NCI-H2081 treated with DMSO at 0.1 percent for 48 hours (cell line): Measurements from ENCODE around the gene CLEC16A.
"Not testable (repeated sequence)": the region's sequence is repeated elsewhere in the genome, so short reads cannot be mapped to it uniquely, and the experiment has no call there.

Experiments used
- DNase-seq: peaks from one replicate; lab custom pipeline; 2025; lab: John Stamatoyannopoulos, UW

The CLEC16A gene

DNA sequence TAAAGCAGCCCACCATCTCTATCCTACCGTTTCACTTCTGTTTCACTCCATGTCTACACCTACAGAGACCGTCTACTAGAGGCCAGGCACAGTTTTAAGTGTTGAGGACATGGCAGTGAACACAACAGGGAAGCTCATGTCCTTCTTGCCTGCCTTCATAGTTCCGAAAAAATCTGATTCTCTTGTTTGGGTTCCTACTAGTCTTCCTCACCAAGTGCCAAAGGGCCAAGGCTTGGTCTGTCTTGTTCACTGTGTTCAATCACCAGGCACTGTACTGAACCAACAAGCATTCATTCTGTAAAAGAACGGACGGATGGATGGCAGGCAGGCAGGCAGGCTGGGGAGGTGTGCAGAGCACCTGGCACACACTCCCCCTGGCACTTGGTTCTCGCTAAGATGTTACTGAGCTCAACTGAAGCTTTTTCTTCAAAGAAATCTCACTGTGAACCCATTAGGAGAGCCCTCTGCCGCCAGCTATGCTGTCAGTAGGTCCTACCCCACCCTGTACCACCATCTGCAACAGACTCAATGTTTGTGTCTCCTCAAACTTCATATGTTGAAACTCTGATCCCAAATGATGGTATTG is 4.6 kb upstream of the CLEC16A start:
- no peak for DNase-seq

DNA sequence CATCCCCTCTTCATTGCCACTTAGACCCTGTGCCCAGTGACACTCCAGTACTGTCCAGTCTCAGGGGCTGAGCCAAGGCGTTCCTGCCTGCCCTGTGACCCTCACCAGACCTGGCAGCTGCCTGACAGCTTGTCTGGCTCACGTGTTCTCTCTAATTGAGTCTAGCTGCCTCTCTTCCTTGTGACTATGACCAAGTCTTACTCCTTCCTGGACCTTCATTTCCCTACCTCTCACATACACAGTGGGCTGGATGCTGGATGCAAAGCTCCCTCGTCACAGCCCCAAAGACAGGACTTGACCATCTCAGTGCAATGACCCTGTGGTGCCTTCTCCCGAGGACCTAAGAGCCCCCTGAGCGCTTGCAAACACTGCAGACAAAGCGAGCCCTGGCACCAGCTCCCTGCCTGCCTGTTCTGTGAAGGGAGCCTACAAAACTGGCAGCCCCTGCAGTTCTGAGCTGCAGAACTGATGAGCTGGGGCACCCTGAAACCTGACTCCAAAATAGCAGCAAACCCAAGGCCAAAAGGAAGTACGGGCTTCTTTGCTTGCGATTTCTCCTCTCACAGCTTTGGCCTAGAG is 3.8 kb upstream of the CLEC16A start:
- no peak for DNase-seq

DNA sequence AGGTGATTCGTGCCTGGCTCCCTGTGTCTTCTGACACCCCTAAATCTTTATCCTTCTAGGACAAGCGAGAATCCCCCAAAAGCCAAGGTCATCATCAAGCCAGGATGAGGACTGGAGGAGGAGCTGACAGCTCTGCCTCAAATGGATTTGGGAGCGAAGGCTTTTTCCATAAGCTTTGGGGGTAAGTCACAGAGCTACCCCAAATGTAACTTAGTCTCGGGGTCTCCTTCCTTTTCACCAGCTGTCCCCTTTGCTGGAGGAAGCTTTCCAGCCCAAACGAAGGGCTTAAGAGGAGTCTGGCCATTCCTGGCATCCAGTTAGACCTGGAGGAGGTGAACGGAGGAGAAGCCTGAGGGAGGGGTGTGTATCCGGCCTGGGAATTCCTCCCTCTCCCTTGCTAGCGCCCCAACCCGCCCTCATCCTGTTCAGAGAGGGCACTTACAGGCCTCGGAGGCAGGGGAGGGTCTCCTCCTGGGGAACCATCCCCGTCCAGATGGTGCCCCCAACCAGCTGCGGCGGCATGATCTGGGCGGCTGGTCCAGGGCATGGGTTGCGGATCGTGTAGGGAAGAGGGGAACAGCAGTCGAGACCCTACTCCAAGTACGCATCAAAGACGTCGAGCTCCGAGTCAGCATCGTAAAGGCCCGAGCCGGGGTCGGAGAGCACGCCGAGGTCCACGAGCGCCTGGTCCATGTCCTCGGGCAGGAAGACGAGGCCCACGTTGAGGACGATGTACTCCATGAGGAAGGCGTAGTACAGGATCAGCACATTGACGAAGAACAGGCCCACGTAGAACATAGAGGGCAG is 3.0 kb upstream of the CLEC16A start:
- no peak for DNase-seq

DNA sequence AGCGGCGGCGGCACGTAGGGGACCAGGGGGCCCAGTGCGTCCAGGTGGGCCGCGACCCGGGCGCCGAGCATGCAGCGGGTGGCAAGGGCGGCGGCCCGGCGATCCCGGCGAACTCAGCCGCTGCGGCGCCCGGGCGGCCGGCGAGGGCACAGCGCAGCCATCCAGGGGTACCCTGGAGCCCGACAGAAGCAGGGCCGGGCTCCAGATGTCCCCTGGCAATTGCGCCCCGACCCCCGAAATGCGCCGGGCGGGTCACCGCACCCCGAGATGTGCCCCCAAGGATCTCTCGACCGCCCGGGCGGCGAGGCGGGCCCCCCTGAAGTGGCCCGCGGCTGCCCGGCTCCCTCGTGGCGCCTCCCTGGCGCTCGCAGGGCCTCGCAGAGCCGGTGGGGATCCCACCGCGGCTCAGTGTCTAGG is 2.4 kb upstream of the CLEC16A start:
- DNase-seq: not testable (repeated sequence)

DNA sequence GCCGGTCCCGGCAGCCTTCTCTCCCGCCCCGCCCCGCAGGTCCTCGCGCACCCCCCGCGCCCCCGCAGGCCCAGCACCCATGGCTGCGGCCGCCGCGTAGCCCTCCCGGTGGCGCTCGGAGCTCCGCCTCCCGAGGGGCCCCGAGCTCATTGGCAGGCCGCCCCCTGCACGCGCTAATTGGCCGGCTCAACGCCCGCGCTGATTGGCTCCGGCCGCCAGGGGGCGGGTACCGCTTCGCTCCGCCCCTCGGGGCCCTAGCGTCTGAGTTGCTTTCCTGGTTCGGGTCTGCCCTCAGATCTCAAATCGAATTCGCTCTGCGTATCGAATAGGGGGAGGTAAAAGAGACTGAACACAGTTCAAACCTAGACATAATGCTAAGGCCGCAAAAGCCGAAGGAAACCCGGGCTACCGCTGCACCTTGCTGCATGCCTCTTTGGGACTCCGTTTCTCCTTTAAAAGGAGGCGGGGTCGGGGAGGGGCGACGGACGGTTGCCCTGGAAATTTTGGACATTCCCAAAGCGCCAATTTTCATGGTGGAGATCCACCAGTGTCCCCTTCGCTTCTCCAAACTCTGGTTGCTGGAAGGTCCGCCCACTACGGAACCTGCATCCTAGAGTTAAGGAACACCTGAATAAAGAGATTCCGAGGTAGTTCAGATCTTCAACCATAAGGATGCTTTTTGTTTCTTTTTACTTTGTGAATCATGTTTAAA is 1.9 kb upstream of the CLEC16A start, which contains the start of gene DEXI:
DEXI (minus strand) TSS at position 117 of the 712 bp plus-strand sequence. CDS start 463 bp downstream, outside the sequence.
- DNase-seq: peak; percentile 43

DNA sequence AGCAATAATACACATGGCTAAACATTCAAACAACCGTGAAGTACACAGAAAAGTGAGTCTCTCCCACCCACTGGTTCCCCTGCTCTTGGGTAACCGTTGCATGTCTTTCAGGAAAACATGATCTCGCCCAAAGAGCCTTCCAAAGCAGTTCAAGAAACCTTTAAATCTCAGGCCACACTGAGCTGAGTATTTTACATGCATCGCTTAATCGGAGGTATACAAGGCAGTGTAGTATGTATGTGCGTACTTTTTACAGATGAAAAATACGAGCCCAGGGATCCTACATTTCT is 1.4 kb upstream of the CLEC16A start:
- no peak for DNase-seq

DNA sequence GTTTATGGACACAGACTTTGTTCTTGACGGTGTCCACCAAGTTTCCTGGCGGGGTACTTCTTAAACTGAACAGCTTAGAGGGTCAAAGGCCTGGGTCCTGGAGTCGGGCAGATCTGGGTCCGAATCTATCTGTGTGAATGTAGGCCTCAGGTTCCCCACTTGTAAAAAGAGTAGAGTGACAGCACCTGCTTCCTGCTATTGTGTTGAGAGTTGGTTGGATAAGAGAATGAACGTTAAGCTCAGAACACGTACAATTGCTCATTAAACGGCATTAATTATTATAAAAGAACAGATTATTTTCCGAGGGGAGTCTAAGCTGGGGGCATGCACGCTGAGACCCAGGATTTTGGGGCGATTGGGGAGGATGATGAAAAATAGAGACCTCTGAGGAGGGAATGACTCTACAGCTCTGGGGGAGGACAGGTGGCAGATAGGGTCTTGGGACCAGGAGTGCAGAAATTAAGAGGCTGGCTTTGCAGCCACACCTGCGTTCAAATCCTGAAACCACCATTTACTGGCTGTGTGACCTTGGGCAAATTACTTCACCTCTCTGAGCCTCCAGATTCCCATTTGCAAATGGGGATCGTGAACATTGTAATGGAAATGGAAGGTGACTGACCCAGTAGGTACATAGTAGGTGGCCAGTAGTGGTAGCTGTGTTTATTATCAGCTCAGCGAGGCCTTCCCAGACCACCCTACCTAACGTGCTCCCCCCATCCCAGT is 862 bp downstream of the CLEC16A start:
- DNase-seq: no peak

DNA sequence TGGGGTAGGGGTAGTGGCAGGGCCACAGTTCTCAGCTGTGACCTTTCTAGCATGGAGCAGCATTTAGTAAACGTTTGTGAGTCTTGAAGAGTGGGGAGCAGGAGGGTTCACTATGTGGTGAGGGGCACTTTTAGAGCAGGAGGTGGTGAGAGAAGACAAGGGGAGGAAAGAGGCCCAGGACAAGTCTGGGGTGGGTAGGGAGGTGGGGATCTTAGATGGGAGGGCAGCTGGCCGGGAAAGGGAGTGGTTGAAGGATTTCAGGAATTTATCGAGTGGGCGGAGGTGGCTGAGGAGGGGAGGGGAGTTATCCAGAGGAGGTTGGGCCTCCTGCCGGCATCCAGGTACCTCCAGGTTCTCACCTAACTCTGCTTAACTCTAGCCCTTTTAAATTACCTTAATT is 1.9 kb downstream of the CLEC16A start:
- no peak for DNase-seq

DNA sequence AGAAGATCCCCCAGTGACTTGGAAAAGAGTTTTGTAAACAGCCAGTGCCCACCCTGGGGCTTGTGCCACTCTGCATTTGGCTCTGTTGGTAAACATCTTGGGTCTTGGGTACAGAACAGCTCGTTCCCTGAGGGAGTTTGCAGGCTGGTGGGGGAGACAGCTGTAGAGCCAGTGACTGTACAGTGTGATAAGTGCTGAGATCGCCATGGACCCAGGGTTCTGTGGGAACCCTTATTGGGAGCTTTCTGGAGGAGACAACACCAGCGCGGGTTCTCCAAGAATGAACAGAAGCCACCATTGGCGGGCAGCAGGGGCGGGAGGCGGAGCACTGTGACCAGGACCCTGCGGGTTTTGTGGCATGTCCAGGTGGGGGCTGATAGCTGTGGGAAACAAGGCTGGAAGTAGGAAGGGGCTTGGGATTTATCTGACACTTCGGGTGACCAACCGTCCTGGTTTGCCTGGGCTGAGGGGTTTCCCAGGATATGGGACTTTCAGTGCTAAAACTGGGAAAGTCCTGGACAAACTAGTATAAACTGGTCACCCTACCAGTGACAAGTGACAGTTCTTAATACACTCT is 2.9 kb downstream of the CLEC16A start:
- DNase-seq: no peak

DNA sequence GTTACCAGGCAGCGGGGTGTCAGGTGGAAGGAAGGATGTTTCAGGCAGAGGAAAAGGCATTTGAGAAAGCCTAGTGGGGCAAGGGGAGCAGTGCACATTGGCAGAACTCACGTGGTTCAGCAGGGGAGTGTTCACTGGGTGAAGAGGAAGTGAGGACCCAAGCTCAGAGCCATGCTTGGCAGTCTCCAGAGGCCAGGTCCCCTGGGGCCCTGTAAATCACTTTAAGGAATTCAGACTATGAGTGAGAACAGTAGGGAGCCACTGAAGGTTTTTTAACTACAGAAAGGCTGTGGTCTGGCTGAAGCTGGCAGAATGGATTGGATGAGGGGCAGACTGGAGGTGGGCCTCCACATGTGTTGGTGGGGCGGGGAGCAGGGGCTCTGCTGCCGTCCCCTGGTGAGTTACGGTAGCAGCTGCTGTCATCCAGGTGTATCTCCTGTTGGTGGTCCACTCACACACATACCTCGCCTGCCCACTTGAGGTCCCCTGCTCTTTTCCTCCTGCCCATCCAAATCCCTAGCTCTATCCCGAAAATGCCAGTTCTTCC is 5.1 kb downstream of the CLEC16A start:
- no peak for DNase-seq

DNA sequence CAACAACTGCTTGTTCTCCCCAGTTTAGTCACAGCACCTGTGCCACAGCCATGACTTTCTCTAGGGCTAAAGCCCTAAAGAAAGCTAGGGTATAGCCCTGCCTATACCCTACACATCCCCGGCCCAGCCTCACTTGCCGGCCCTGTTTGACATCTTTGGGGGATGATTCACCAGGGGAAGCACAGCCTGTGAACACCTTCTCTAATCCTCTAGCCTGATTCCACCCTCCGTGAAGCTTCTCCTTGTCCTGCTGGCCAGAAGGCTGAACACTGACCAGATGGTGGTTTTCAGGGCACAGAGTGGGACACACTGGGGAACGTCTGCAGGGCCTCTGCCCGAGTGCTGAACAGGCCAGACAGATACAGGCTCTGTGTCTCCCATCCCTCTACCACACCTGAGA is 6.0 kb downstream of the CLEC16A start:
- no peak for DNase-seq

DNA sequence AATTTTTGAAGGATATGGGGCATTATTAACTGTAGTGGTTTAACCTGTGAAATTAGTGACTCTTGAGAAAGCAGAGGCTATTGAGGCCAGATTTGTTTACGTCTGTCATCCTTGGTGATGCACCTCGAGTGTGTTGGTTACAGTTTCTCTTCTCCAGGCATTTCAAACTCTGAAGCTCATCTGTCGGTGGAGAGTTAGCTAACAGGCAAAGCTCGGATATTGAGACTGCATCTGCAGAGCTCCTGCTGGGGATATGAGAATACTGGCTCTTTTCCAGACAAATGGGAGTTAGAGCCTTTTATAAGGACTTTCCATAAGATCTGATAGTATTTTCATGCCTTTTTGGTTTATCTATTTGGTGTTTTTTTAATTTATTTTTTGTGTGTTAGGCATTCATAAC is 6.7 kb downstream of the CLEC16A start:
- DNase-seq: no peak

DNA sequence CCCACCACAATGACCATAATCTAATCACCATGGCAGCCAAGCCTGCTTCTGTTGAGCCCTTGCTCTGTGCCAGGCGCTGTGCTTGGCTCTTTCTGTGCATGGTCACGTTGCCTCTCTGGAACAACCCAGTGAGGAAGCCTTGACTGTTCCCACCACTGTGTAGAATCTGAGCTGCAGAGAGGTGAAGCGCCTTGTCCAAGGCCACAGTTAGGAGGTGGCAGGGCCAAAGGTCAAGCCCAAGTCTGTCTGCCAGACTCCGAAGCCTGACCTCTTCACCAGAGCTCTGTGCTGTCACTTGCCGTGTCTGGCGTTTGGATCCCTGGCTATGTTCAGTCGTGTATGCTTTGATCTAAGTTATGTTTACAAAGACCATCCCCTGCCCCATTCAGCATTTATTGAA is 10.5 kb downstream of the CLEC16A start:
- no peak for DNase-seq

DNA sequence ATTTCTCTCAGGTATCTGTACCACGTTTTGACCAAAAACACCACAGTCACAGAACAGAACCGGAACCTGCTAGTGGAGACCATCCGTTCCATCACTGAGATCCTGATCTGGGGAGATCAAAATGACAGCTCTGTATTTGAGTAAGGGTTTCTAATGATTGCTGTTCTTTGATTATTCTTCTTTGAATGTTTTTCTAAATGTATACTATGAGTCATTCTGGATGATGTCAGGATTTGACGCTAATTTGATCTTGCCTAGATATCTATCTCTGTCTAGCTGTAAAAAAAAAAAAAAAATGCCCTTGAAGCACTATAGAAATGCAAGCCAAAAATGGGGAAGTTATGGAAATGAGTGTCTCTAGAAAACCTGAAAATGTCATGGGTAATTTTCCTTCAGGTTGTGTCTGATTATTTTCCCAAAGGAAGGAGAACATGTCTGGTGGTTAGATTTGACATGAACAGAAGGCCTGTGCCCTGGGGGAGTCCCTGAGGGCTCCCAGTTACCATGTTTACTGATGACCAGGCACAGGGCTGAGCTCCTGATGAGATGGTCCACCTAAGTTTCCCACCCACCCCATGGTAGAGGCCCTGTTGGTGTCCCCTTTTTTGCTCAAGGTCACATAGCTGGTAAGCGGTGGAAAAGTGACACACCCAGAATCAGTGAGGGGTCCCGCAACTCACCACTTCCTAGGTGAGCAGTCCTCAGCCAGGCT is 13.6 kb downstream of the CLEC16A start:
- DNase-seq: no peak

DNA sequence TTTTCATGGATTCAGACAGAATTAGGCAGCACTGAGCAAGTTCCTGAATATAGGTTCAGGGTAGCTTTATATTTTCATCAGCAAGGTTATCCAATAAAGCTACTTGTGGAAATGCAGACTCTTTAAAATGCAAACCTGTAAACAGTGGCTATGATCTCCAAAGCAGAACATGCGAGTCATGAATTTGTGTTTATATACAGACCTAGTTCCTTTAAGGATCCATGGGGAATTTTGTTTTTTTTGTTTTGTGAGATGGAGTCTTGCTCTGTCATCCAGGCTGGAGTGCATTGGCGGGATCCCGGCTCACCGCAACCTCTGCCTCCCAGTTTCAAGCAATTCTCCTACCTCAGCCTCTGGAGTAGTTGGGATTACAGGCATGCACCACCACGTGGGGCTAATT is 14.8 kb downstream of the CLEC16A start:
- no peak for DNase-seq

DNA sequence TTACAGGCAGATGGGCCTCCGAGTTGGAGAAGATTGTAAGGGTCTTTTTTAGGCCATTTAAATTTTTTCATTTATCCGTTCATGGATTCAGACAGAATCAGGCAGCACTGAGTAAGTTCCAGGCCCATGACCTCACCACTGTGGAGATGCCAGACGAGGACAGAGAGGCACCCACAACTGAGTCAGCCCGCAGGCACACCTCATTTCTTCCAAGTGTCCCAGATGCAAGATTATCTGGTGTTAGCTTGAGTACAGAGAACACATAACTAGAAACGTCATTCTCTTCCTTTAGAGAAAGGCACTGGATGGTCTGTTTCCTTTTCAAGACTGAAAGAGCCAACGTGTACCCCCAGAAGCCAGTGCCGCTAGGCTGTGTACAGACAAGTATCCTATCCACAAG is 16.9 kb downstream of the CLEC16A start:
- DNase-seq: no peak

DNA sequence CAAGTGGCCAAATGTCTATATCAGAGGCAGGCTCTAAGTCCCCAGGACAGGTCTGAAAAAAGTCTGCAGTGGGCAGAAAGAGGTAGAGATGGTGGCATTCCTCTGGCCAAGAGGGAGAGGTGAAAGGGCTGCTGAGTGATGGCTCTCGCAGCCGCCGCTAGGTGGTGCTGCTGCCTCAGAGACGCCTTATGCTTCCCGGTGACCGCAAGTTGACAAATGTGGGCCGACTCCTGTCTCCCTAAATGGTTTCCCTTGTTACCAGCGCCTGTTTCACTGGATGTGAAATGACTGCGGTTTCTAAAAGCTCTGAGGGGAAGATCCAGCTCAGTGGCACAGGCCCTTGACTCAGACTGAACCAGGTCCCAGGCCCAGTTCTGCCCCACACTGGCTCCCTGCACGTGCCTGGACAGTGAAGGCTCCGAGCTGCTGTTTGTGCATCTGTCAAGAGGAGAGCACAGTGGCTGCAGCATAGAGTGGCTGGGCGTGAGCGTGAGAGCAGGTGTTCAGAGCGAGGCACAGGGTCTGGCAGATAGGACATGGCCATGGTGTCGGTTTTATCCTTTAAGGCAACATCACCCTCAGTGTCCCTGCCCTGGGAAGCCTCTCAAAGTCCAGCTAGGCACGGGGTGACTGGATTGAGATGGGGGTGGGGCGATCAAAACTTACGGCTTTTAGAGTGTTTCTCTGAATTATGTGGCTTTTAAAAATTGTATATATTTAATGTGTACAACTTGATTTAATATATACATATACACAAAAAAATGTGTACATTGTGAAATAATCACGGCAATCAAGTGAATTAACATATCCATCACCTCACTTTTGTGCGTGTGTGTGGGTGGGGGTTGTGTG is 19.9 kb downstream of the CLEC16A start:
- DNase-seq: peak; percentile 36

DNA sequence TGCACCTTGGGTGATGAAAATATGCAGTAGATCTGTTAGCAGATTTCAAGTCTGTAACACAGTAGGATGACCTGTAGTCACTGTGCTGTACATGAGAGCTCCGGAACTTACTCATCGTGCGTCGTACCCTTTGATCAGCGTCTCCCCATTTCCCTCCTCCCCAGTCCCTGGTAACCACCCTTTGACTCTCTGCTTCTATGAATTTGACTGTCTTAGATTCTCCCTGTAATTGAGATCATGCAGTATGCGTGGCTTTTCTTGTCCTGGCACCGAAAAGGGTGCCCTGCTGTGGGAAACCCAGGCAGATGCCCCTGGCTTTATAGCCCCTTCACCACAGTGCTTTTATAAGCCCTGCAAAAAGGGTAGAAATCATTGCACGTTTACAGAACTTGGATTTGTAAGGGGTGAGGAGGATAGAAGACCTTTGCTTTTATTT is 20.5 kb downstream of the CLEC16A start:
- no peak for DNase-seq

DNA sequence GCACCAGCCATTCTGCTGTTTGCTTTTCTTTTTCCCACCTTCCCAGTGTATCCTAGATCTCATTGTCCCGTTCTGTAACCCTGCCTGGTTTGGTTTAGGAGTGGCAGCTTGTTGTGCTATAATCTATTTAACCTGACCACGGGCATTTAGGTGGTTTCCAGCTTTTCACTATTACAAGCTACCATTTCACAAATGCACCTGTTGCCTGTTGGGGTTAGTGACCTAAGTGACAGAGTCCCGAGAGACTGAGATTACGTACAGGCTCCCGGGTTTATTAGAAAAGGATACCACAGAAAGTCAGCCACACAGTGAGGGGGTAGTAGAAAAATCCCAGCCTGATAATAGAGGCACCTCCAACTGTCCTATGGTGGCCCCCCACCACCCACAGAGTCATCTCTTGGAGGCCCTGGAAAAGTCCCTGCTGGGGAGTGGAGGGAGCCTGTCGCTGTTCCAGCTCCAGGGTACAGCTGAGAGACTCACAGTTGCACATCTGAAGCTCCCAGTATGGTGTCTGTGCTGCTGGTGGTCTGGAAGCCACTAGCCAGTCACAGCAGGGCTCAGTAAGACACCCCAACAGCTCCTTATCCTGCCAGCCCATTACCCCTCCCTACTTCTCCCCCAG is 21.2 kb downstream of the CLEC16A start:
- DNase-seq: no peak
